GM12878 (cell line): ENCODE data around the gene ZNF511. TPM values are rescaled to one million over a fixed set of nuclear protein-coding genes. Genes with fewer than 3 reads are reported as not detected.

ENCODE experiments used
- ATAC-seq: fragments of 200-7000 bp; cut with Tn5 transposase; 3 replicates; pipeline ENCODE4 v1.9.1; 2020; ENCODE audit warnings: mild to moderate bottlenecking, moderate library complexity
- BruUV-seq: library from RNA; stranded (reverse); fragments of 400-500 nt; replicated peaks from 2 replicates; lab custom pipeline; 2021; lab: Mats Ljungman, UMichigan
- CTCF ChIA-PET: fragments of 300-600 bp; sonication (Branson Sonifier 250); formaldehyde crosslinking; extraction: SDS; loops from one replicate; lab custom pipeline; 2021; ENCODE audit warnings: inconsistent platforms; lab: Yijun Ruan, JAX
- POLR2A ChIA-PET: fragments of 350-600 bp; formaldehyde crosslinking; extraction: SDS; loops from one replicate; lab custom pipeline; 2021; ENCODE audit warnings: inconsistent platforms; lab: Charles Lee
- RAD21 ChIA-PET: fragments of 300-600 bp; sonication (Branson Sonifier 250); formaldehyde crosslinking; loops from one replicate; lab custom pipeline; 2023; ENCODE audit warnings: antibody characterized with exemption; ENCODE audit not compliant: unreplicated experiment; lab: Charles Lee
- SMC1A ChIA-PET: fragments of 300-600 bp; sonication (Branson Sonifier 250); formaldehyde crosslinking; loops from one replicate; lab custom pipeline; 2023; ENCODE audit not compliant: unreplicated experiment, uncharacterized antibody; lab: Charles Lee
- DNase-seq: peaks from one replicate; pipeline ENCODE4 v3.0.0-alpha.2; 2011; ENCODE audit warnings: low read depth, low spot score
- FAIRE-seq: peaks from 3 replicates; lab custom pipeline; 2011; peaks lifted over from hg19 to GRCh38; lab: Jason Lieb, UNC
- H2AFZ ChIP-seq: 2 replicates; pipeline ENCODE4 v1.6.0; 2011; ENCODE audit warnings: low read depth, low read length, control low read depth; ENCODE audit not compliant: control insufficient read depth
- H3K27ac ChIP-seq: 2 replicates; pipeline ENCODE4 v1.5.1; 2011; ENCODE audit warnings: control low read depth; ENCODE audit not compliant: control insufficient read depth, insufficient read depth
- H3K27me3 ChIP-seq, 2 experiments: replicated peaks in 1 of 2; 2 replicates each; pipeline versions ENCODE4 v1.6.0 to v1.6.1; 2011; ENCODE audit warnings: low read length in 1 of 2; ENCODE audit not compliant: control insufficient read depth in 2 of 2, insufficient read depth in 2 of 2
- H3K36me3 ChIP-seq, 2 experiments: 2 replicates each; pipeline ENCODE4 v1.5.1; 2011; ENCODE audit warnings: low read length in 1 of 2; ENCODE audit not compliant: control insufficient read depth in 2 of 2, insufficient read depth in 2 of 2
- H3K4me1 ChIP-seq: 2 replicates; pipeline ENCODE4 v1.6.1; 2011; ENCODE audit warnings: mild to moderate bottlenecking, low read length, moderate library complexity, mixed read lengths; ENCODE audit not compliant: control insufficient read depth, insufficient read depth
- H3K4me2 ChIP-seq: 2 replicates; pipeline ENCODE4 v1.6.0; 2011; ENCODE audit warnings: control low read depth; ENCODE audit not compliant: control insufficient read depth, insufficient read depth
- H3K4me3 ChIP-seq: fragments of 200-600 bp; sonication (generic); 2 replicates; pipeline ENCODE4 v1.5.1; 2016
- H3K79me2 ChIP-seq: 2 replicates; pipeline ENCODE4 v1.6.0; 2011; ENCODE audit warnings: low read length; ENCODE audit not compliant: control insufficient read depth, insufficient read depth
- H3K9ac ChIP-seq: 2 replicates; pipeline ENCODE4 v1.8.0; 2011; ENCODE audit warnings: low read length, control low read depth, mixed read lengths; ENCODE audit not compliant: control insufficient read depth, insufficient read depth
- H3K9me3 ChIP-seq: replicated peaks from 3 replicates; pipeline ENCODE4 v1.5.1; 2011; ENCODE audit warnings: mild to moderate bottlenecking, low read length; ENCODE audit not compliant: control insufficient read depth, insufficient read depth
- H4K20me1 ChIP-seq: 2 replicates; pipeline ENCODE4 v1.6.0; 2011; ENCODE audit not compliant: control insufficient read depth, insufficient read depth
- BHLHE40 ChIP-seq, 2 experiments: fragments of 450-650 bp in 1 of 2; IDR thresholded peaks; 2 replicates each; pipeline ENCODE4 v1.6.1; 2011 to 2017; ENCODE audit warnings: low read depth in 2 of 2, borderline replicate concordance in 1 of 2, improper control_type of control experiment in 1 of 2, low read length in 1 of 2, mild to moderate bottlenecking in 1 of 2
- CEBPB ChIP-seq, 2 experiments: fragments of 150-350 bp in 1 of 2; IDR thresholded peaks; 2 replicates each; pipeline ENCODE4 v1.6.1; 2012 to 2014; ENCODE audit warnings: low read depth in 2 of 2, low read length in 2 of 2, borderline replicate concordance in 1 of 2, inconsistent platforms in 1 of 2
- CREB1 ChIP-seq: IDR thresholded peaks from 2 replicates; pipeline ENCODE4 v1.6.1; 2012; ENCODE audit warnings: low read depth, mild to moderate bottlenecking, inconsistent platforms
- JUNB ChIP-seq: IDR thresholded peaks from 2 replicates; pipeline ENCODE4 v1.6.1; 2016; ENCODE audit warnings: antibody characterized with exemption, mild to moderate bottlenecking
- MAX ChIP-seq: IDR thresholded peaks from 2 replicates; pipeline ENCODE4 v1.6.1; 2012; ENCODE audit warnings: low read depth, low read length, improper control_type of control experiment
- NFIC ChIP-seq: IDR thresholded peaks from 2 replicates; pipeline ENCODE4 v1.6.1; 2012; ENCODE audit warnings: low read depth, mild to moderate bottlenecking, inconsistent platforms, low read length, moderate library complexity
- RBBP5 ChIP-seq: fragments of 200-600 bp; sonication (generic); conservative IDR thresholded peaks from 2 replicates; pipeline ENCODE4 v1.6.1; 2016
- STAT1 ChIP-seq: fragments of 450-650 bp; conservative IDR thresholded peaks from 2 replicates; pipeline ENCODE4 v1.6.1; 2014; ENCODE audit warnings: antibody characterized with exemption, mild to moderate bottlenecking
- ZBED1 ChIP-seq: IDR thresholded peaks from 2 replicates; pipeline ENCODE4 v1.6.1; 2016; ENCODE audit warnings: borderline replicate concordance
- WGBS: methylation state at CpG from one replicate; pipeline ENCODE4 v1.1.6; 2016; ENCODE audit warnings: low lambda C conversion rate; ENCODE audit not compliant: insufficient replicate concordance, insufficient coverage; ENCODE audit errors: missing lambda C conversion rate; 5-methylcytosine and 5-hydroxymethylcytosine counted together
- in situ Hi-C: fragments of 300-500 bp; cut with MboI; formaldehyde crosslinking; loops from 9 replicates; pipeline ENCODE4 v1.14.3; 2018; ENCODE audit warnings: mixed read lengths
- intact Hi-C: fragments of 100-400 bp; cut with micrococcal nuclease; formaldehyde crosslinking; loops from one replicate; pipeline ENCODE4 v1.14.2; 2022; ENCODE audit not compliant: unreplicated experiment
- polyA plus RNA-seq, 11 experiments: library from polyadenylated mRNA; depleted of rRNA in 4 of 11; unstranded in 6 of 11; stranded (reverse) in 5 of 11; fragments of >200 nt; fragmentation: Nextera tagmentation in 4 of 11; fragmentation: Illumina TruSeq in 1 of 11; extraction: Ambion mirVana in 4 of 11; extraction: Trizol in 1 of 11; gene quantifications; 1 replicate in 1 of 11; 2 replicates in 10 of 11; pipeline versions ENCODE4 v1.2.1 to v1.2.3, GENCODE V29; 2011 to 2016; ENCODE audit warnings: inconsistent platforms in 2 of 11, missing spikeins in 2 of 11, low read depth in 1 of 11
- total RNA-seq, 4 experiments: library from RNA; depleted of rRNA in 3 of 4; stranded (reverse); fragments of >200 nt in 3 of 4; fragmentation: Illumina TruSeq in 1 of 4; extraction: Trizol in 1 of 4; gene quantifications; 2 replicates each; pipeline versions ENCODE4 v1.2.1 to v1.2.3, GENCODE V29; 2013 to 2021
- TF ChIP-seq, protein P1 (sequence below): fragments of 450-650 bp; IDR thresholded peaks from 2 replicates; pipeline ENCODE4 v1.6.1; 2017; ENCODE audit warnings: mild to moderate bottlenecking, low read depth, inconsistent platforms; ENCODE audit not compliant: poor library complexity, severe bottlenecking

ZNF511 gene
- total and polyA plus RNA-seq, 10 of the 15 experiments (the other 5 are each of a cell fraction or from before 2014, with no cell fraction given) = 0.58 to 110 (median 32.0) TPM

DNA sequence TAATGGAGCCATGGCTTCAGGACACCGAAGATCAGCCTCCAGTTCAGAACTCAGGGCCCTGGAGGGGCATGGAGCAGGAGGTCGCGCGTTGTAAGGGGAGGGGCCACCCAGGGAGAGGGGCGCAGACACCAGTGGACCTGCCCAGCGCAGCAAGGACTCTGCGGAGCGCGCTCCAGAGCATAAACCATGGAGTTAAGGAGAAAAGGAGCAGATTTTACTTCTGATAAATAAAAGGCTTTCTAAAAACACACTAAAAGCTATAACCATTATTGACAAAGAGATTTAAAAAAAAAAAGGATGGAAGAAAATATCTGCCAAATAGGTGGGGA, 17.5 kb downstream of the ZNF511 start:
- no peak overlapping the region for H3K4me3 ChIP-seq

More for the DNA sequence above, 17.5 kb downstream of the ZNF511 start:
- intact Hi-C loops = loop anchor here (5.0 kb wide), 1 partner anchor 66 kb away; the partner anchor contains the start of gene MTG1
- FAIRE-seq (no peak), ATAC-seq (no peak), DNase-seq (no peak)
- in situ Hi-C loops = loop anchor here (5.0 kb wide), 1 partner anchor 171 kb away; no protein-coding TSS in a partner anchor
- Histone ChIP-seq H3K27ac (no peak overlapping the region), H2AFZ (no peak overlapping the region), H3K9ac (no peak overlapping the region), H3K36me3 (no peaks in the 10 kb centered on the region), H4K20me1 (no peaks in the 10 kb centered on the region), H3K4me1 (no peaks in the 10 kb centered on the region), H3K4me2 (no peak overlapping the region), H3K9me3 (no peaks in the 10 kb centered on the region), H3K79me2 (no peaks in the 10 kb centered on the region), H3K27me3 (peaks cover 4 to 5% of the 10 kb centered on the region in 2 experiments)
- ChIA-PET CTCF (no interaction called here), RAD21 (no interaction called here), POLR2A (no interaction called here), SMC1A (no interaction called here)
- no peak for TF ChIP-seq NFIC
- TF ChIP-seq MAX = no peak
- TF ChIP-seq, protein P1, sequence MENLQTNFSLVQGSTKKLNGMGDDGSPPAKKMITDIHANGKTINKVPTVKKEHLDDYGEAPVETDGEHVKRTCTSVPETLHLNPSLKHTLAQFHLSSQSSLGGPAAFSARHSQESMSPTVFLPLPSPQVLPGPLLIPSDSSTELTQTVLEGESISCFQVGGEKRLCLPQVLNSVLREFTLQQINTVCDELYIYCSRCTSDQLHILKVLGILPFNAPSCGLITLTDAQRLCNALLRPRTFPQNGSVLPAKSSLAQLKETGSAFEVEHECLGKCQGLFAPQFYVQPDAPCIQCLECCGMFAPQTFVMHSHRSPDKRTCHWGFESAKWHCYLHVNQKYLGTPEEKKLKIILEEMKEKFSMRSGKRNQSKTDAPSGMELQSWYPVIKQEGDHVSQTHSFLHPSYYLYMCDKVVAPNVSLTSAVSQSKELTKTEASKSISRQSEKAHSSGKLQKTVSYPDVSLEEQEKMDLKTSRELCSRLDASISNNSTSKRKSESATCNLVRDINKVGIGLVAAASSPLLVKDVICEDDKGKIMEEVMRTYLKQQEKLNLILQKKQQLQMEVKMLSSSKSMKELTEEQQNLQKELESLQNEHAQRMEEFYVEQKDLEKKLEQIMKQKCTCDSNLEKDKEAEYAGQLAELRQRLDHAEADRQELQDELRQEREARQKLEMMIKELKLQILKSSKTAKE = no peak
- TF ChIP-seq JUNB = no peak
- no peak for TF ChIP-seq ZBED1
- no peak for TF ChIP-seq CEBPB (IDR thresholded peaks at IDR 0.05; ENCODE audit: borderline replicate concordance in 1 of 2, low read depth in 2 of 2, low read length in 2 of 2)
- no peak for TF ChIP-seq RBBP5
- no peak for TF ChIP-seq CREB1
- no peak for TF ChIP-seq STAT1
- TF ChIP-seq BHLHE40 (IDR thresholded peaks at IDR 0.05; ENCODE audit: borderline replicate concordance in 1 of 2, low read depth in 2 of 2, low read length in 1 of 2) = no peak
- WGBS = 56% methylated on average over 9 of the region's 9 CpGs
- BruUV-seq = no TSS peak
